GM19468 (cell line): ENCODE data around the gene HES1.
"Not testable (repeated sequence)": the region's sequence is repeated elsewhere in the genome, so short reads cannot be mapped to it uniquely, and the experiment has no call there.

Experiments used
- ATAC-seq: cut with Tn5 transposase; IDR thresholded peaks from one replicate; pipeline ENCODE4 v1.9.1; 2021; ENCODE audit warnings: mild to moderate bottlenecking, moderate library complexity, moderate number of reproducible peaks; ENCODE audit not compliant: unreplicated experiment; ENCODE audit errors: extremely low read depth

Gene HES1

DNA sequence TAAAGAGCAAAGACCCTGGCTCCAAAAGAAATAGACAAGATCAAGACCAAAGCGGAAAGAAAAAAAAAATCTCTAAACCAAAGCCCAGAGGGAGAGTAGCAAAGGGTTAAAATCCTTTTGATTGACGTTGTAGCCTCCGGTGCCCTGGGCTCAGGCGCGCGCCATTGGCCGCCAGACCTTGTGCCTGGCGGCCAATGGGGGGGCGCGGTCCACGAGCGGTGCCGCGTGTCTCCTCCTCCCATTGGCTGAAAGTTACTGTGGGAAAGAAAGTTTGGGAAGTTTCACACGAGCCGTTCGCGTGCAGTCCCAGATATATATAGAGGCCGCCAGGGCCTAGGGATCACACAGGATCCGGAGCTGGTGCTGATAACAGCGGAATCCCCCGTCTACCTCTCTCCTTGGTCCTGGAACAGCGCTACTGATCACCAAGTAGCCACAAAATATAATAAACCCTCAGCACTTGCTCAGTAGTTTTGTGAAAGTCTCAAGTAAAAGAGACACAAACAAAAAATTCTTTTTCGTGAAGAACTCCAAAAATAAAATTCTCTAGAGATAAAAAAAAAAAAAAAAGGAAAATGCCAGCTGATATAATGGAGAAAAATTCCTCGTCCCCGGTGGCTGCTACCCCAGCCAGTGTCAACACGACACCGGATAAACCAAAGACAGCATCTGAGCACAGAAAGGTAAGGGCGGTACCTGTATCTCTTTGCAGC is at the start of gene HES1:
HES1 (plus strand) TSS at position 343 of the 713 bp plus-strand sequence; CDS start at position 576, 233 bp downstream.
- ATAC-seq = peak; percentile 19

DNA sequence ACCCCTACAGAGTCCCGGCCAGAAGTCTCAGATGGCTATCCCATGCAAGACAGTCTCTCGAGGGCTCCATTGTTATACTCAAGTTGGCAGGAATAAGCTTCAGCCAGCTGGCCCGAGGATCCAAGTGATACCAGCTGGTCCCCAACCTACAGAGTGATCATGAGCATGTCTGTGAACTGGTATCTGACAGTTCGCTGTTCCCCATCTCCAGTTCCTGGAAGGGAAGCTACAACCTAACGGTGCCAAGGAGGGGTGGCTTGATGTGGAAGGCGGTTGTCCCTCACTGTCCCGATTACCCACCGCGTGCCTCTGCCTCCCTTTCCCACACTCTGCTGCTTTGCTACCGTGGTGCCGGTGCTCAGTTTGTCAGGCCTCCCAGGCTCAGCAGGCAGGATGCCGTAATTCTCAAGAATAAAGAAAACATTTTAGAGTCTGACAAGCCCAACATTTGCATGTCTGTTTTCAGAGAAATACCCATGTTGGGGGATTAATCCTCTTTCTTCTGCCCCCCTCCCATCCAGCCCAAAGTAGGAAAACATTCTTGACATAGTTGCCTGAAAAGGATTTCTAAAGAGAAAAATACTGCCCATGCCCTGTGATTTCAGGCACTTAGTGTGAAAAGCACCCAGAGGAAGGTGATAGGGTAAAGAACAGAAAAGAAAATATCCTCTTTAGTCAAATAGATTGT is 49.4 kb upstream of the HES1 start:
- ATAC-seq = no peak

GRCh38 chr3:194087280-194087679 is 48.7 kb upstream of the HES1 start:
- ATAC-seq = no peak

DNA sequence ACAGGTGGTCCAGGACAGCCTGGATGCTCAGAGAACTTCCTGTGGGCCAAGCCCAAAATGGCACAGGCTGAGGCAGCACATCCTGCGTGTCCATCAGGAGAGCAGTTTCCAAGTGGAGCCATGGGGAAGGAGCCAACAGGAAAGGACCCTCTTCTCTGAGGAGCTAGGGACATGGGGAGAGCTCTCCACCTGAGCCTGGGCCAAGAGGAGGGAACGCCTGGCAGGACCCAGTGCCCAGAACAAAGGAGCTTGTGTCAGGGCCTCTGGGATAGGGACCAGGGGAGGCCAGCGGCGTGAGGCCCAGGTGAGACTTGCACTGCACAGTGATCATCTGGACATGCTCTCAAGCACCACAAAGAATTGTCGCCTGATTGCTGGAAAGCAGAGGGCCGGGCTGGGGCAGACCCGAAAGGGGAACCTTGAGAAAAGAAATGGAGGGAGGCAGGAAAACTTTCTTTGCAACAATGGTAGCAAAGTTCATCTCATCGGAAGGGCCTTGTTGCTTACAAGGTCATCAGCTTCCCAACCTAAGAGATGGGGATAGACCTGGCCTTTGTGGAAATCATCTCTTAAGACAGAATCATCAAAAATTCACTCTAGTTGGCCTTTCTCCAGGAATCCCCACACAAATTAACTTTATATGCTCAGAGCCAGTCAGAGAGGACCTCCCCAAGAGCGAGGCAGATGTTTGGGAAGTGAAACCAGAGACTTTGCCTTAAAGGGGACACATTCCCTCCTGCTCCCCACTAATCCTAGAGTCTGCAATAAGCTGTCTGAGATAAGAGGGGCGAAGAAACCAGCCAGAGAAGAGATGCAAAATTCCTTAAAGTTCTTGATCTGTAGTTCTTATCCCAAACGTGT is 47.7 kb upstream of the HES1 start:
- no peak for ATAC-seq

- no peak for ATAC-seq
These were observed 46.4 kb upstream of the HES1 start for GRCh38 chr3:194089357-194090177.

GRCh38 chr3:194090178-194090555 is 45.8 kb upstream of the HES1 start:
- ATAC-seq = not testable (repeated sequence)

GRCh38 chr3:194090716-194091115 is 45.2 kb upstream of the HES1 start:
- ATAC-seq = no peak

- ATAC-seq = no peak
These were observed 44.8 kb upstream of the HES1 start for GRCh38 chr3:194091141-194091540.

DNA sequence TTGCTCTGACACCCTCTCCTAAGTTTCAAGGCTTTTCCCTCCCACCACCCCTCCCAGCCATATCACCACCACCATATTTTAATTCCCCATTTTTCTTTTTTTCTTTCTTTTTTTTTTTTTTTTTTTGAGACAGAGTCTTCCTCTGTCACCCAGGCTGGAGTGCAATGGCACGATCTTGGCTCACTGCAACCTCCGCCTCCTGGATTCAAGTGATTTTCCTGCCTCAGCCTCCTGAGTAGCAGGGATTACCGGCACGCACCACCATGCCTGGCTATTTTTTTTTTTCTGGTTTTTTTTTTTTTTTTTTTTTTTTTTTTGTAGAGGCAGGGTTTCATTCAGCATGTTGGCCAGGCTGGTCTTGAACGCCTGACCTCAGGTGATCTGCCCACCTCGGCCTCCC is 44.1 kb upstream of the HES1 start:
- not testable (repeated sequence) for ATAC-seq

DNA sequence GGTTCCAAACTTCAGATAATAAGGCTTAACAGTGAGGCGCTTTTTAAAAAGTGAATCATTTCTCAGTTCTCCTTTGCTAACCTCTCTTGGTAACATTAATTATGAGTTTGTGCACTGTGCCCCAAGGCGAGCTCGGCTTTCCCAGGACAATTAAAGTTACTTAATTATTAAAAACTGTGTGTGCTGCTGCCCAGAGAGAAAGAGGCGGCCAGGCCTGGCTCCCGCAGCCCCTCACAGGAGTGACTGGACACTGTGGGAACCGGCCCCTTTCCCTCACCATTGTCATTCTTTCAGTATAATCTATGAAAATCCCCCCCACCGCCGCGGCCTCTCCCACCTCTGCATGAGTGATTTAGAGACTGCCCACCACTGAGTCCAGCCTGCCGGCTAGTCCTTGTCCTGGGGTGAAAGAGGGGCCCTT is 43.1 kb upstream of the HES1 start:
- no peak for ATAC-seq

- ATAC-seq = no peak
These were observed 42.1 kb upstream of the HES1 start for GRCh38 chr3:194093842-194094241.

GRCh38 chr3:194095464-194095863 is 40.5 kb upstream of the HES1 start:
- ATAC-seq = no peak

DNA sequence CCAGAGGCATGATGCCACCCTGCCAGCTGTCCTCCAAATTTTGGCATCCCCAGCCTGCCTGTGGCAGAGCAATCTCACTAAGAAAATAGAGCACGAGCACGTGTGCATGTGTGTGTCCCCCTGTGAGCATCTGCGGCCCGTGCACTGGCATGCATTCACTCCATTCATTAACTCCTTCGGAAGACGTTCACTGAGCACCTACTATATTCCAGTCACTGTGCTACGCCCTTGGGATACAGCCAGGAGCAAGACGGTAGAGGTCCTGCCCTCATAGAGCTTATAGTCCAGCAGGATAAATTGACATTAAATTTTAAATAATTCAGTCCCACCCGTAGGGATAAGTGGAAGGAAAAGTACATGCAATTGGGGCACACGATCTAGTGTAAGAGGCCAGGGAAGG is 40.0 kb upstream of the HES1 start:
- no peak for ATAC-seq

DNA sequence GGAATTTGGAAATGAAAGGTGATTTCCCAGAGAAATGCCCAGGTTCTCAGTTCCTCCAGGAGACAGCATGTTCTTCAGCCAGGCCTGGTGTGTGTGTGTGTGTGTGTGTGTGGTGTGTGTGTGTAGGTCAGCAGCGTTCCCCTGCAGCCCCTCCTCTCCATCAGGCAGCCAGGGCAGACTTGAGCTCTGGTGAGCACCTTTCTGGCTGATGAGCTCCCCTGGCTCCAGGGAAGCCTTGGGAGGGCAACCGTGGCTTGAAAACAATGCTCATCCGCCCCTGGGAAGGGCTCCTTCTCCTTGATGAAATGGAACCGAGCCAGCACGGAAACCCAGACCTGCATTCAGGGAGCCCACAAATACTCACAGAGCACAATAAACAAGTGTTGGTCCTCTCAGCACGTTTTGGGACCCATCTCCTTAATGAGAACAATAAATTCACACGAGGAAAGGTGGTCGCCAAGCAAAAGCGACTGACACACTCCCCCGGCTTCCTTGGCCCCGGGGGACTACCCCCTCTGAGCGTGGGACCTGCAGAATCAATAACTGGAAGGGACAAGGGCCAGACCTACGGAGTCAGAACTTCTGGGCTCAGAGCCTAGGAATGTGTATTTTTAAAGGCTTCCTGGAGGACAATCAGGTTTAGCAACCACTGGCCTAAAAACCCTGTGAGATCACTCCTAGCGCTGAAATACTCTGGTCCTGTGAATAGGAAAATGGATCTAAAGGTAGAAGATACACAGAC is 38.6 kb upstream of the HES1 start:
- ATAC-seq = no peak

GRCh38 chr3:194098081-194098842 is 37.7 kb upstream of the HES1 start:
- ATAC-seq = no peak

- ATAC-seq = no peak
These were observed 37.1 kb upstream of the HES1 start for GRCh38 chr3:194098843-194099183.

DNA sequence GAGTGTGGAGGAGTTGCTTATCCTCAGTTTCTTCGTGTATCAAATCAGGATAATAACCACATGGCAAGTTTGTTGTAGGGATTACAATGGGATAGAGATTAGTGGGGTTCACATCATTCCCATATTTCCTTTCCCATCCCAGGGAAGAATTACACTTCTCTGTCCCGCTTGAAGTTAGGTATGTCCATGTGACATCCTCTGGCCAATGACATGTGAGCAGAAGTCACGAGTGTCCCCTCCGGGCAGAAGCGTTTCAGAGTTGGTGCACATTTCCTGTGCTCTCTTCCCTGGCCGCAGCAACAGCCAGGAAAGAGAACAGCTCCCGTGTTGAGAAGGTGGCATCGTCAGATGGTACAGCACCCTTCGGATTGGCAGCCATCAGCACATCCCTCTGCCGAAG is 36.7 kb upstream of the HES1 start:
- no peak for ATAC-seq

- ATAC-seq = peak; percentile 83
These were observed 35.0 kb upstream of the HES1 start for GRCh38 chr3:194100856-194101390.
